NCI-H1092 treated with DMSO at 0.1 percent for 48 hours (cell line): ENCODE measurements around the gene ETV6.

ENCODE experiments used
- DNase-seq: peaks from one replicate; lab custom pipeline; 2025; lab: John Stamatoyannopoulos, UW

Gene ETV6

GRCh38 chr12:11827091-11828061 is 177.9 kb downstream of the ETV6 start:
- no peak for DNase-seq

- DNase-seq, result no peak
Observed at GRCh38 chr12:11829764-11830194, 180.3 kb downstream of the ETV6 start.

- no peak for DNase-seq
Observed at GRCh38 chr12:11830307-11830801, 180.9 kb downstream of the ETV6 start.

GRCh38 chr12:11832093-11832492 is 182.6 kb downstream of the ETV6 start:
- DNase-seq, result no peak

- DNase-seq, result no peak
Observed at GRCh38 chr12:11833174-11833895, 183.9 kb downstream of the ETV6 start.

GRCh38 chr12:11834104-11834812 is 184.8 kb downstream of the ETV6 start:
- DNase-seq, result no peak

GRCh38 chr12:11834931-11835330 is 185.5 kb downstream of the ETV6 start:
- DNase-seq, result no peak

GRCh38 chr12:11836282-11837151 is 187.0 kb downstream of the ETV6 start:
- DNase-seq, result no peak

GRCh38 chr12:11837216-11837934 is 187.9 kb downstream of the ETV6 start:
- DNase-seq, result no peak

GRCh38 chr12:11838403-11838802 is 188.9 kb downstream of the ETV6 start:
- no peak for DNase-seq

GRCh38 chr12:11839091-11839641 is 189.7 kb downstream of the ETV6 start:
- DNase-seq, result peak; percentile 97

- DNase-seq, result peak; percentile 79
Observed at GRCh38 chr12:11840366-11840765, 190.9 kb downstream of the ETV6 start.

- no peak for DNase-seq
Observed at GRCh38 chr12:11846488-11846887, 197.0 kb downstream of the ETV6 start.

- DNase-seq, result no peak
Observed at GRCh38 chr12:11847539-11847938, 198.1 kb downstream of the ETV6 start.

GRCh38 chr12:11849757-11850504 is 200.5 kb downstream of the ETV6 start:
- no peak for DNase-seq

GRCh38 chr12:11853126-11853525 is 203.7 kb downstream of the ETV6 start:
- peak; percentile 86 for DNase-seq

- no peak for DNase-seq
Observed at GRCh38 chr12:11854011-11854499, 204.6 kb downstream of the ETV6 start.

- peak; percentile 97 for DNase-seq
Observed at GRCh38 chr12:11855983-11856374, 206.5 kb downstream of the ETV6 start.

- DNase-seq, result peak; percentile 50
Observed at GRCh38 chr12:11856971-11857370, 207.5 kb downstream of the ETV6 start.
